Osteoblast (primary cell): ENCODE results near the gene ZNF189. TPM values are rescaled to one million over a fixed set of nuclear protein-coding genes. Genes with fewer than 3 reads are reported as not detected.

Experiments
- DNase-seq: peaks from one replicate; pipeline ENCODE4 v3.0.0; 2011; ENCODE audit warnings: low spot score, mixed read lengths; ENCODE audit not compliant: insufficient read length; ENCODE audit errors: missing footprints
- H2AFZ ChIP-seq: 2 replicates; pipeline ENCODE4 v1.6.0; 2011; ENCODE audit warnings: mild to moderate bottlenecking, low read length
- H3K27ac ChIP-seq: 2 replicates; pipeline ENCODE4 v1.5.1; 2011; ENCODE audit warnings: mild to moderate bottlenecking, low read depth, low read length, moderate library complexity
- H3K27me3 ChIP-seq: 2 replicates; pipeline ENCODE4 v1.6.0; 2012; ENCODE audit warnings: mild to moderate bottlenecking, control low read depth, inconsistent platforms, low read length, moderate library complexity; ENCODE audit not compliant: insufficient read depth
- H3K36me3 ChIP-seq: 2 replicates; pipeline ENCODE4 v1.5.1; 2011; ENCODE audit warnings: mild to moderate bottlenecking, low read length, control low read depth, moderate library complexity; ENCODE audit not compliant: insufficient read depth
- H3K4me1 ChIP-seq: 2 replicates; pipeline ENCODE4 v1.5.1; 2011; ENCODE audit warnings: mild to moderate bottlenecking, low read length, control low read depth, moderate library complexity; ENCODE audit not compliant: insufficient read depth
- H3K4me2 ChIP-seq: 2 replicates; pipeline ENCODE4 v1.6.0; 2011; ENCODE audit warnings: mild to moderate bottlenecking, low read length; ENCODE audit not compliant: insufficient read depth
- H3K4me3 ChIP-seq: fragments of 200-600 bp; sonication (generic); 3 replicates; pipeline ENCODE4 v1.5.1; 2012; ENCODE audit warnings: mild to moderate bottlenecking, low read length, inconsistent platforms; ENCODE audit not compliant: insufficient read depth
- H3K79me2 ChIP-seq: 2 replicates; pipeline ENCODE4 v1.6.0; 2012; ENCODE audit warnings: mild to moderate bottlenecking, low read length, control low read depth, inconsistent platforms; ENCODE audit not compliant: insufficient read depth
- H3K9me3 ChIP-seq: 2 replicates; pipeline ENCODE4 v1.5.1; 2011; ENCODE audit warnings: low read depth, low read length, control low read depth
- H4K20me1 ChIP-seq: 2 replicates; pipeline ENCODE4 v1.6.0; 2012; ENCODE audit warnings: mild to moderate bottlenecking, low read length, control low read depth; ENCODE audit not compliant: insufficient read depth
- CTCF ChIP-seq: IDR thresholded peaks from 2 replicates; pipeline ENCODE4 v1.5.1; 2011; ENCODE audit warnings: mild to moderate bottlenecking, low read depth, low read length, moderate library complexity; ENCODE audit errors: extremely low read depth
- total RNA-seq: library from RNA; depleted of rRNA; stranded (reverse); fragments of >200 nt; gene quantifications from 2 replicates; pipeline ENCODE4 v1.2.3, GENCODE V29; 2012

ZNF189 gene
- total RNA-seq, 1 donor: 17.7 TPM

GRCh38 chr9:101367323-101367722, 31.3 kb upstream of the ZNF189 start:
- Histone ChIP-seq H3K27me3 (no peaks in the 10 kb centered on the region), H4K20me1 (no peaks in the 10 kb centered on the region), H3K79me2 (no peaks in the 10 kb centered on the region), H3K4me3 (no peak overlapping the region), H3K4me1 (no peaks in the 10 kb centered on the region), H3K9me3 (no peaks in the 10 kb centered on the region), H3K27ac (no peak overlapping the region), H2AFZ (no peak overlapping the region), H3K4me2 (no peak overlapping the region), H3K36me3 (no peaks in the 10 kb centered on the region)
- DNase-seq: no peak
- no peak for TF ChIP-seq CTCF

- Histone ChIP-seq H3K27ac (no peak overlapping the region), H4K20me1 (no peaks in the 10 kb centered on the region), H3K36me3 (no peaks in the 10 kb centered on the region), H3K27me3 (no peaks in the 10 kb centered on the region), H3K9me3 (no peaks in the 10 kb centered on the region), H3K4me1 (no peaks in the 10 kb centered on the region), H2AFZ (no peak overlapping the region), H3K4me3 (no peak overlapping the region), H3K79me2 (no peaks in the 10 kb centered on the region), H3K4me2 (no peak overlapping the region)
- peak; percentile 41 for DNase-seq
- TF ChIP-seq CTCF: no peak
These were observed 29.4 kb upstream of the ZNF189 start for GRCh38 chr9:101369286-101369685.

- Histone ChIP-seq H3K27ac (no peak overlapping the region), H3K27me3 (no peaks in the 10 kb centered on the region), H3K4me1 (no peaks in the 10 kb centered on the region)
These were observed 28.6 kb upstream of the ZNF189 start for GRCh38 chr9:101369884-101370531.

GRCh38 chr9:101371813-101372212, 26.8 kb upstream of the ZNF189 start:
- no peak overlapping the region for H2AFZ ChIP-seq
- no peaks in the 10 kb centered on the region for H3K9me3 ChIP-seq
- H3K4me3 ChIP-seq: no peak overlapping the region
- no peaks in the 10 kb centered on the region for H3K79me2 ChIP-seq
- H3K36me3 ChIP-seq: no peaks in the 10 kb centered on the region
- H3K27ac ChIP-seq: no peak overlapping the region
- H3K27me3 ChIP-seq: no peaks in the 10 kb centered on the region
- no peak overlapping the region for H3K4me2 ChIP-seq
- no peaks in the 10 kb centered on the region for H4K20me1 ChIP-seq
- H3K4me1 ChIP-seq: peaks cover 10% of the 10 kb centered on the region
- no peak for TF ChIP-seq CTCF
- no peak for DNase-seq

More at GRCh38 chr9:101369884-101370531, 28.6 kb upstream of the ZNF189 start:
- Histone ChIP-seq H4K20me1 (no peaks in the 10 kb centered on the region), H3K79me2 (no peaks in the 10 kb centered on the region), H3K4me2 (no peak overlapping the region), H3K9me3 (no peaks in the 10 kb centered on the region), H3K36me3 (no peaks in the 10 kb centered on the region), H3K4me3 (no peak overlapping the region), H2AFZ (no peak overlapping the region)
- DNase-seq: no peak
- no peak for TF ChIP-seq CTCF
